Fibroblast of lung (primary cell): Measurements from ENCODE around the gene CIC. TPM values are rescaled to one million over a fixed set of nuclear protein-coding genes. Genes with fewer than 3 reads are reported as not detected.

Experiments
- DNase-seq, 2 donors: peaks; one replicate each; pipeline versions ENCODE4 v3.0.0 to v3.0.0-alpha.2; 2010; ENCODE audit warnings: low read depth in 2 of 2
- H2AFZ ChIP-seq: 2 replicates; pipeline ENCODE4 v1.5.1; 2012; ENCODE audit warnings: low read length, control low read depth, inconsistent platforms
- H3K27ac ChIP-seq: 2 replicates; pipeline ENCODE4 v1.5.1; 2011; ENCODE audit warnings: low read length, control low read depth; ENCODE audit not compliant: insufficient read depth
- H3K27me3 ChIP-seq: 2 replicates; pipeline ENCODE4 v1.5.1; 2011; ENCODE audit warnings: mild to moderate bottlenecking, low read length; ENCODE audit not compliant: control insufficient read depth, insufficient read depth
- H3K36me3 ChIP-seq: 2 replicates; pipeline ENCODE4 v1.5.1; 2011; ENCODE audit warnings: low read length; ENCODE audit not compliant: control insufficient read depth, insufficient read depth
- H3K4me1 ChIP-seq: 2 replicates; pipeline ENCODE4 v1.5.1; 2011; ENCODE audit warnings: low read length; ENCODE audit not compliant: control insufficient read depth, insufficient read depth; ENCODE audit errors: extremely low read depth
- H3K4me2 ChIP-seq: 2 replicates; pipeline ENCODE4 v1.5.1; 2011; ENCODE audit warnings: low read length, control low read depth; ENCODE audit not compliant: insufficient read depth; ENCODE audit errors: extremely low read depth
- H3K4me3 ChIP-seq, 4 experiments: fragments of 200-600 bp in 1 of 4; sonication (generic) in 1 of 4; replicated peaks in 1 of 4; 2 replicates each; pipeline ENCODE4 v1.5.1; 2011 to 2016; ENCODE audit warnings: low read length in 4 of 4, low read depth in 3 of 4, mild to moderate bottlenecking in 3 of 4, control low read depth in 2 of 4, inconsistent platforms in 1 of 4, mixed read lengths in 1 of 4; ENCODE audit not compliant: insufficient read depth in 1 of 4; ENCODE audit errors: control extremely low read depth in 1 of 4
- H3K79me2 ChIP-seq: 2 replicates; pipeline ENCODE4 v1.5.1; 2012; ENCODE audit warnings: mild to moderate bottlenecking, low read length, inconsistent platforms; ENCODE audit not compliant: control insufficient read depth, insufficient read depth
- H3K9ac ChIP-seq: 2 replicates; pipeline ENCODE4 v1.5.1; 2011; ENCODE audit warnings: mild to moderate bottlenecking, low read length, control low read depth; ENCODE audit not compliant: insufficient read depth
- H3K9me3 ChIP-seq: 2 replicates; pipeline ENCODE4 v1.5.1; 2012; ENCODE audit warnings: low read depth, low read length; ENCODE audit not compliant: control insufficient read depth, insufficient read depth
- H4K20me1 ChIP-seq: 2 replicates; pipeline ENCODE4 v1.5.1; 2011; ENCODE audit warnings: low read length; ENCODE audit not compliant: control insufficient read depth, insufficient read depth; ENCODE audit errors: extremely low read depth
- EZH2 ChIP-seq: IDR thresholded peaks from 2 replicates; pipeline ENCODE4 v1.5.1; 2012; ENCODE audit warnings: low read length, control low read depth, mild to moderate bottlenecking; ENCODE audit errors: missing control alignments
- polyA plus RNA-seq, 2 donors: library from polyadenylated mRNA; depleted of rRNA in 1 of 2; stranded (reverse) in 1 of 2; unstranded in 1 of 2; fragments of >200 nt; gene quantifications; 2 replicates each; pipeline ENCODE4 v1.2.1, GENCODE V29; 2011 to 2012; ENCODE audit warnings: missing spikeins in 1 of 2
- total RNA-seq: library from RNA; depleted of rRNA; stranded (reverse); fragments of >200 nt; gene quantifications from 2 replicates; pipeline ENCODE4 v1.2.1, GENCODE V29; 2014
- TF ChIP-seq, protein P1 (sequence below), 2 donors: IDR thresholded peaks in 1 of 2; conservative IDR thresholded peaks in 1 of 2; 1 replicate in 1 of 2; 2 replicates in 1 of 2; pipeline ENCODE4 v1.5.1; 2011 to 2012; ENCODE audit warnings: low read length in 2 of 2, control low read depth in 1 of 2, inconsistent platforms in 1 of 2, low read depth in 1 of 2, mild to moderate bottlenecking in 1 of 2

The CIC gene
- total and polyA plus RNA-seq, 2 donors (not counting 1 experiment from before 2014, with no cell fraction given) = 8.5 to 23.6 TPM

DNA sequence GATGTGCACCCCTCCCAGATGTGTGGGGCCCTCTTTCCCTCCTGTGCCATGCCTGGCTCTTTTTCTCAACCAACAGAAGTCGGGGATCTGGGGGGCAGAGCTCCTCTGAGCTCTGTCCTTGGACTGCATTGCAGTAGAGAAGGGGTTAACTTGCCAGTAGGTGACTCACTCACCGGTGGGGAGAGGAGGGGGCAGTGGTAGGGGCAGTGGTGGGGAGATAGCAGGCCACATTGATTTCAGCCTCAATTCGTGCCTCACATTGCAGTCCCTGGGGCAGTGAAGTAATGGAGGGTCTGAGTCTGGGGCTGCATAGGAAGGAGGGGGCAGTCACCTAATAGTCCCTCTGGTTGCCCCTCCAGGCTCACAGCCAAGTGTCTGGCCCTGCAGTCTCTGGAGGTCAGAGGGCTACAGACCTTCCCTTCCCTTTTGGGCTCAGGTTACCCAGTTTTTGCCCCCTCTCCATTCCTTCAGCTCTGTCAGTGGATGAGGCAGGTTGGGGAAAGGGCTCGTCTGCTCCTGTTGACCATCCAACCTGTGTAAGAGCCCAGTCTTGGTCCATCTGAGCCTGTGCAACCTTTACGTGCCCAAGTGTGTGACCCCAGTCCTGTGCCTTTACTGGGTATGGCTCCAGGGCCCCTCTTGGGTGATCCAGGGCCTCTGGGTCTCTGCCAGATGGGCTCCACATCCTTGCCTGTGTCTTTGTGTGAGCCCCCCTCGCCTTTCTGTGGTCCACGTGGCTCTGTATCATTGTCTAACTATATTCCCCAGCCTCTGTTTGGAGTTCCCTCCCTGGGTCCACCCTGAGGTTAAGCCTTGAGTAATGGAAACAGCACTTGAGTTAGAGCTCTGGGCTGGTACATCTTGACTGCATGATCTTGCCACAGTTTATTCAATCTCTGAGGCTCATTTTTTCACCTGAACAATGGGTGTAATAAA, 13.0 kb downstream of the CIC start:
- Histone ChIP-seq H3K9me3 (no peaks in the 10 kb centered on the region), H3K79me2 (peaks cover 44% of the 10 kb centered on the region), H4K20me1 (no peaks in the 10 kb centered on the region), H3K9ac (no peak overlapping the region), H3K4me1 (peaks cover 50% of the 10 kb centered on the region), H2AFZ (no peak overlapping the region), H3K4me2 (peak overlapping the region; percentile 89), H3K27me3 (no peaks in the 10 kb centered on the region), H3K36me3 (peaks cover 4% of the 10 kb centered on the region), H3K4me3 (peak overlapping the region in 2 of 4 experiments; percentile 33 to 76), H3K27ac (peak overlapping the region; percentile 91)
- DNase-seq = peak; percentile 65 to 75
- no peak for TF ChIP-seq EZH2

DNA sequence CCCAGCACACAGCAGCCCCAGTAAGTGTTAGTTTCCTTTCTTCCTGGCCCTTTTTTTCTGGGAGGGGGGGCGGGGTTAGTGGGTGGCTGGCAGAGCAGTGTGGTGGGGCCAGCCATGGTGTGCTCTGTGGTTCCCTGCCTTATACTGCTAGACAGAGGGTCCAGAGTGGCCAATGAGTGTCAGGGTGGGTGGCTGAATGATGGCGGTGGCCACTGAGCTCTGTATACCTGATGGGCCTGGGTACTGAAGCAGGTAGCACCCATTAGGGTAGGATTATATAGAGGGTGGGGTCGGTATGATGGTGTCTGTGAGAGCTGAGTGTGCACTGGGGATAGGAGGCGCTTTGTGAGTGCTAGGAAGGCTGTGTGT, 13.8 kb downstream of the CIC start:
- Histone ChIP-seq H2AFZ (no peak overlapping the region), H3K27ac (peak overlapping the region; percentile 91), H3K9ac (peak overlapping the region; percentile 8), H3K4me3 (peak overlapping the region in 2 of 4 experiments; percentile 14 to 51), H3K27me3 (no peaks in the 10 kb centered on the region), H3K9me3 (no peaks in the 10 kb centered on the region), H3K79me2 (peaks cover 42% of the 10 kb centered on the region), H3K4me2 (peak overlapping the region; percentile 92), H3K4me1 (peaks cover 48% of the 10 kb centered on the region), H3K36me3 (peaks cover 11% of the 10 kb centered on the region), H4K20me1 (no peaks in the 10 kb centered on the region)
- DNase-seq = no peak
- TF ChIP-seq, protein P1, sequence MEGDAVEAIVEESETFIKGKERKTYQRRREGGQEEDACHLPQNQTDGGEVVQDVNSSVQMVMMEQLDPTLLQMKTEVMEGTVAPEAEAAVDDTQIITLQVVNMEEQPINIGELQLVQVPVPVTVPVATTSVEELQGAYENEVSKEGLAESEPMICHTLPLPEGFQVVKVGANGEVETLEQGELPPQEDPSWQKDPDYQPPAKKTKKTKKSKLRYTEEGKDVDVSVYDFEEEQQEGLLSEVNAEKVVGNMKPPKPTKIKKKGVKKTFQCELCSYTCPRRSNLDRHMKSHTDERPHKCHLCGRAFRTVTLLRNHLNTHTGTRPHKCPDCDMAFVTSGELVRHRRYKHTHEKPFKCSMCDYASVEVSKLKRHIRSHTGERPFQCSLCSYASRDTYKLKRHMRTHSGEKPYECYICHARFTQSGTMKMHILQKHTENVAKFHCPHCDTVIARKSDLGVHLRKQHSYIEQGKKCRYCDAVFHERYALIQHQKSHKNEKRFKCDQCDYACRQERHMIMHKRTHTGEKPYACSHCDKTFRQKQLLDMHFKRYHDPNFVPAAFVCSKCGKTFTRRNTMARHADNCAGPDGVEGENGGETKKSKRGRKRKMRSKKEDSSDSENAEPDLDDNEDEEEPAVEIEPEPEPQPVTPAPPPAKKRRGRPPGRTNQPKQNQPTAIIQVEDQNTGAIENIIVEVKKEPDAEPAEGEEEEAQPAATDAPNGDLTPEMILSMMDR (conservative IDR thresholded peaks at IDR 0.05 in 1 of 2, IDR thresholded peaks at IDR 0.05 in 1 of 2; ENCODE audit: low read depth in 1 of 2, low read length in 2 of 2) = no peak
- no peak for TF ChIP-seq EZH2

DNA sequence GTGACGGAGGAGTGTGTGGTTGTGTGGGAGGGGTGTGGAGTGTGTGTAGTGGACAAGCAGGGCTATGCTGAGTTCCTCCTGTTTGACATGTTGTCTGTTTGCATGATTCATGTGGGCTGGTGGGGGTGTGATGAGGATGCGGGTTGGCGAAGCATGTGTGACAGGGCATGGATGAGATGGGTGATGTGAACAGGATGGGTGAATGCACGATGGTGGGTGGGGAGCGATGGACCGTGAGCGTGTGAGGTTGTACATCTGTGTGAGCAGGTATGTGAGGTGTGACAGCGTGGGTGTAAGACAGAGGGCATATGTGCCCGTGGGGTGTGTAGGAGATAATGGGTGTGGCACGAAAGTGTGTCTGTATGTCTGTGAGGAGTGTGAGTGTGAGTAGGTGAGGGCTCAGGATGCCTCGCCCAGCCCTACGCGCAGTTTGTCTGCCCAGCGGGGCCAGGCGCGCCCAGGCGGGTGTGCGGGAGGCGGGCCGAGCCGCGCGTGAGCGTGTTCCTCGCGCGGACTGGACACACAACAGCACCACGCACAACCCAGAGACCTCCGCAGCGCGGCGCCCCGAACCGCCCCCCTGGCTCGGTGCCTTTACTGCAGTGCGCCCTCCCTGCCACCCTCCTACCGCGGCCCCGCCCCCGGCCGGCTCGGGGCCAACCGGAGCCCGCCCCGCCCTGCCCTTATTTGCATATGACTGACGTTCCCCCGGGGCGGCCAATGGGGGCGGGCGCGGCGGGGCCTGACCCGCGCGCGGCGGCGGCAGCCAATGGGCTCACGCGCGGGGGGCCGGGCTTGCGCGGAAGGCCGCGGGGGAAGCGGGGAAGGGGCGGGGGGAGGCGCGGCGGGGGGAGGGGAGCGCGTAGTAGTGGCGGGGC, 14.4 kb downstream of the CIC start:
- peak overlapping the region; percentile 92 for H3K4me2 ChIP-seq
- peaks cover 15% of the 10 kb centered on the region for H3K36me3 ChIP-seq
- no peaks in the 10 kb centered on the region for H3K27me3 ChIP-seq
- H3K4me1 ChIP-seq = peaks cover 48% of the 10 kb centered on the region
- peaks cover 41% of the 10 kb centered on the region for H3K79me2 ChIP-seq
- H2AFZ ChIP-seq = no peak overlapping the region
- TF ChIP-seq, protein P1 (conservative IDR thresholded peaks at IDR 0.05 in 1 of 2, IDR thresholded peaks at IDR 0.05 in 1 of 2; ENCODE audit: low read depth in 1 of 2, low read length in 2 of 2) = no peak
- no peak for TF ChIP-seq EZH2
- H3K9ac ChIP-seq = peak overlapping the region; percentile 84
- H3K27ac ChIP-seq = peak overlapping the region; percentile 91
- peak overlapping the region; percentile 14 to 51 (median 38) for H3K4me3 ChIP-seq
- peak; percentile 90 for DNase-seq
- H4K20me1 ChIP-seq = no peaks in the 10 kb centered on the region
- no peaks in the 10 kb centered on the region for H3K9me3 ChIP-seq
